Right cardiac atrium (tissue), 5 donors: ENCODE data around the gene ZSWIM6. TPM values are rescaled to one million over a fixed set of nuclear protein-coding genes. Genes with fewer than 3 reads are reported as not detected.

Experiments used
- ATAC-seq, 2 donors: fragments of 200-7000 bp; cut with Tn5 transposase; one replicate each; pipeline versions ENCODE4 v1.8.0 to v1.9.1; 2020; ENCODE audit warnings: moderate library complexity in 2 of 2, mild to moderate bottlenecking in 1 of 2
- DNase-seq, 3 donors: peaks; one replicate each; pipeline ENCODE4 v3.0.0-alpha.2; 2020
- H3K27ac ChIP-seq: one replicate; pipeline ENCODE4 v1.5.1; 2013; ENCODE audit warnings: mild to moderate bottlenecking, low read length, control low read depth, moderate library complexity
- H3K27me3 ChIP-seq: one replicate; pipeline ENCODE4 v1.6.1; 2013; ENCODE audit not compliant: control insufficient read depth, insufficient read depth
- H3K4me1 ChIP-seq: one replicate; pipeline ENCODE4 v1.6.1; 2013; ENCODE audit warnings: low read length; ENCODE audit not compliant: control insufficient read depth, insufficient read depth
- H3K4me3 ChIP-seq: one replicate; pipeline ENCODE4 v1.5.1; 2013; ENCODE audit warnings: low read length, control low read depth
- H3K9me3 ChIP-seq: one replicate; pipeline ENCODE4 v1.6.1; 2013; ENCODE audit warnings: low read length; ENCODE audit not compliant: control insufficient read depth
- WGBS: extraction: QIAGEN DNeasy Blood & Tissue Kit; methylation state at CpG from one replicate; pipeline ENCODE4 v1.1.7; 2013; 5-methylcytosine and 5-hydroxymethylcytosine counted together
- intact Hi-C, 4 donors: fragments of 100-400 bp; cut with DNase I; formaldehyde crosslinking; loops; one replicate each; pipeline versions ENCODE4 v1.11.0 to v1.14.0; 2022 to 2023
- polyA plus RNA-seq: library from polyadenylated mRNA; stranded (reverse); fragments of 200-250 nt; gene quantifications from one replicate; pipeline ENCODE4 v1.2.3, GENCODE V29; 2013
- total RNA-seq, 4 donors: library from RNA; stranded (reverse); fragmentation: NEBNext Ultra II Directional; extraction: Animal tissue kit (Norgen Biotek cat#: 25700); gene quantifications; one replicate each; pipeline ENCODE4 v1.2.1, GENCODE V29; 2021
- donor health status: healthy with polysubstance abuse.
- donor health status: DM: no; HTN: yes; CAD: no.
- donor health status: DM: no; HTN: no; CAD: no.
- donor health status: DM: no; HTN: yes; CAD: no; lungs with severe emphysema.
- donor health status: DM: yes; HTN: yes; CAD: no.

Gene ZSWIM6
- total and polyA plus RNA-seq, 5 donors, result 2.5 to 7.9 (median 6.8) TPM

DNA sequence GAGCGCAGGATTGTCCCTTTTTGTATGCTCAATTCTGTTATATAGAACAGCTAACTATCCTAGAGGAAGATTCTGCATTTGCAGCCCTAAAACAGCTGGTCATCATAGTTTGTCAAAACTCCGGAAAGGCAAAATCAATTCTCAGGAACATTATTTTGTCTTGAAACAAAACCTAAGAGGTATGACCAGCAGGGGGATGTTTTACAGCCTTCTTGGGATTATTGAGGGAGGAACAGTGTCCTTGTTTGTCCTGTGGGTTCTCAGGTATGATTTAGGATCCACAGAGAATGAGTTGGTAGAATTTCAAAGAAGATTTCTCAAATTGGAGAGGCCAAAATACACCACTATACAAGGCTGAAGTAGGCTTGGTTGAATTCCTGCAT, 136.4 kb downstream of the ZSWIM6 start:
- intact Hi-C loops, result no loop called here
- DNase-seq (no peak), ATAC-seq (no peak)
- Histone ChIP-seq H3K27ac (no peak overlapping the region), H3K27me3 (no peaks in the 10 kb centered on the region), H3K4me1 (no peaks in the 10 kb centered on the region), H3K4me3 (no peak overlapping the region), H3K9me3 (no peaks in the 10 kb centered on the region)
- 83% methylated on average over 2 of the region's 2 CpGs for WGBS

DNA sequence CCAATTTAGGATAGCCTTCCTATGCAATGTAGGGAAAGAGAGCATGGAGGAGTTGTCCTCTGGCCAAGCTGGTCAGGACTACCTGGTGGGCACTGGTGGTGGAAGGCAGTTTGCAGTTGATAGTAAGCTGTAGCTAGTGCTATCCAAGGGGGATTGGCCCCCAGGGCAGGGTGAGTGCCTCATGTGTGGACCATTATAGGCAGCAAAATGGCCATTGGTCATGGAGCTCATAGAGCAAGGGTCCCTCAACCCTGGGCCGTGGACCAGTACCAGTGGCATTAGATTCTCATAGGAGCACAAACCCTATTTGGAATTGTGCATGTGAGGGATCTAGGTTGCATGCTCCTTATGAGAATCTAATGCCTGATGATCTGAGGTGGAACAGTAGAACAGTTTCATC, 139.3 kb downstream of the ZSWIM6 start:
- Histone ChIP-seq H3K27ac (no peak overlapping the region), H3K4me1 (no peaks in the 10 kb centered on the region), H3K27me3 (no peaks in the 10 kb centered on the region), H3K9me3 (no peaks in the 10 kb centered on the region), H3K4me3 (no peak overlapping the region)
- intact Hi-C loops, result no loop called here
- WGBS, result 100% methylated on average over 1 of the region's 1 CpG
- ATAC-seq (no peak), DNase-seq (no peak)

DNA sequence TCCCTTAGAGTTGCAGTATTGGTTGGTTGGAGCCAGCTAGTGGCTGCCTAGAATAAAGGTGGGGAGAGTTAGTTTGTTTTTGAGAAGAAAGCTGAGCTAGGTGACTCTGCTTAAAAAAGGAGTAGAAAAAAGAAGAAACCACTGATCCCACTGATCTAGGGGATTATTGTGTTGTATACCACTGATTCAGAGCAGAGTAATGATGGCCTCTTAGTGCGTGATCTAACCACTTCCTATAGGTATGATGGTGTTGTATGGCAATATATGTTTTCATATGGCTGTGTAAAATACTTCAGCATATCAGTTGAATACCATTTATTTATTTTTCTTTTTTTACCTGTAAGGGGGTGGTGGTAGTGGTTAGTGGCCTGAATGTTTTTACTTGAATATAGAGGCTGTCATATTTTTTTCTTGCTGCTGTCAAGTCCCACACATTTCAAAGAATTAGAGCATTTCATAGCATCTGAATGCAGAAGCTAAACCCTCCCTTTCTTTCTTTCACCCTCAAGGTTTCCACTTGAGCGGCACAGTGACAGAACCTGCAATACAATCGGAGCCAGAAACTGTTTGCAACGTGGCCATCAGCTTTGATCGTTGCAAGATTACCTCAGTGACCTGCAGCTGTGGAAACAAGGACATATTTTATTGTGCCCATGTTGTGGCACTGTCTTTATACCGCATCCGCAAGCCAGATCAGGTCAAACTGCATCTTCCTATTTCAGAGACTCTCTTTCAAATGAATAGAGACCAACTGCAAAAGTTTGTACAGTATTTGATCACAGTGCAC, 140.3 kb downstream of the ZSWIM6 start:
- intact Hi-C loops, result no loop called here
- H3K27me3 ChIP-seq, result no peaks in the 10 kb centered on the region
- H3K4me1 ChIP-seq, result no peaks in the 10 kb centered on the region
- H3K4me3 ChIP-seq, result no peak overlapping the region
- H3K27ac ChIP-seq, result no peak overlapping the region
- no peaks in the 10 kb centered on the region for H3K9me3 ChIP-seq
- ATAC-seq (no peak), DNase-seq (no peak)
- 84% methylated on average over 7 of the region's 7 CpGs for WGBS

DNA sequence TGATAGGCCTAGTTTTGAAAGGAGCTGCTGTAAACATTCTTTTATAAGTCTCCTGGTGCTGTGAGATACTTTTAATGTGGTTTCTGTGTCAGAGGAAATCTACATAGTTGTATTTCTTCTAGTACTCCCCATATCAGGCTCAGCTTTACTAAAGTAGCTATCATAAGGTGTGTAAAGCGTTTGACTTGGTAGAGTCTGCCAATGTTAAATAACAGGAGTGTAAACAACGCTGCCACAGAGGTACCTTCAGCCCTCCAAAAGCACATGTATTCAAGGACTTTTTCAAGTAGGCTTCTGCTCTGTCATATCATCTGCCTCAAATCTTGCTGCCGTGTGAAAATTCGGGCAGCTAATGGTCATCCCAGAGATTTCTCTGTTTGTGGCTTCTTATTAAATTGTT, 142.7 kb downstream of the ZSWIM6 start:
- Histone ChIP-seq H3K27me3 (no peaks in the 10 kb centered on the region), H3K4me3 (no peak overlapping the region), H3K4me1 (peaks cover 1% of the 10 kb centered on the region), H3K9me3 (no peaks in the 10 kb centered on the region), H3K27ac (no peak overlapping the region)
- WGBS, result 95% methylated on average over 4 of the region's 4 CpGs
- ATAC-seq (no peak), DNase-seq (no peak)
- intact Hi-C loops, result no loop called here

DNA sequence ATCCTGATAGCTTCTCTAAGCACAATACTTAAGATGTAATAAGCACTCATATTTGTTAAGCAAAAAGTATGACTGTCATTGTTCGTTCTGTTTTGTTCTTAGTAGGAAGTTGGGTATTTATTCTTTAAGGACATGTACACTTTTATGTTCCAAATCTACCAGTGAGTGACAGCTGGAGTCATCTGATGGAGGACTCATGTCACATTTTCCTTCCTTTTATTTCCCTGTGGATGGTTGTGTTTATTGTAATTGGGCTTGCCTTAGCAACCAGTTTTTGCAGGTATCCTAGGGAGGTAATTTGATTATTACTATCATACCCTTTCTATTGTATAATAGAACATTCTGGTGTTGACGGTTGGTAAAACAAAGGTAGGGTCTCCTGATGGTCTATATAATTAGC, 145.7 kb downstream of the ZSWIM6 start:
- ATAC-seq, result no peak
- no peak for DNase-seq
- Histone ChIP-seq H3K9me3 (no peaks in the 10 kb centered on the region), H3K4me1 (peaks cover 1% of the 10 kb centered on the region), H3K27me3 (no peaks in the 10 kb centered on the region), H3K27ac (no peak overlapping the region), H3K4me3 (no peak overlapping the region)
- intact Hi-C loops, result no loop called here
- 30% methylated on average over 2 of the region's 2 CpGs for WGBS

DNA sequence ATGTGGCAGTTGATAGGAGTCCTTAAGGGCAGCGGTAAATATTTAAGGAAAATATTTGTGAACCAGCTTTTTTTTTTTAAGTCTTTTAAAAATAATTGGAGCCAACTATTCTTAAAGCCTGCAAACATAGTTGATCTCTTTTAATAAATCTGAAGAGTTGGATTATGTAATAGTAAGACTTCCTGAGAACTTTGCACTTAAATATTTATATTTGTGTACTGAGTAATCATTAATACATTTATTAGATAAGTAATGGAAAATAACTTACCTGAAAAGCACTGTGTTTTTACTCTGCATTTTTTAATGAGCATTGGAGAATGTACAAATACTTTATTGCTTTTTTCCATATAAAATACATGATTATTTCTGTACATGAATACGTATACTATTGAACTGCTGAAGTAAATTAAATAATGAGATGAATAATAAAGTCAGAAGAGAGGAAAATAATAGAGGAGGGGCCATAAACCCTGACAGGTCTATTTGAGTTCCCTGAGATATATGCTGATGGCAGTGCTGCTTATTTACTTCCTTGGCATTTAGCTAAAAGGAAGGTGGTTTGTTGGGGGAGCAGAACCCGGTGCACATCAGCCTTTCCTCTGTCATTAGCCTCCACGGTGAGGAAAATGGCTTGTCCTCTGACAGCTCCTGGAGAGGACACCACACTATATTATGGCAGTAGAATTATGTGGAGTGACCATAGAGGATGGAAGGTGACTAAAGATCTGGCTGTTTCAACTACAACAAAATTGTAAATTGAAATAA, 148.0 kb downstream of the ZSWIM6 start:
- WGBS, result 85% methylated on average over 4 of the region's 4 CpGs

DNA sequence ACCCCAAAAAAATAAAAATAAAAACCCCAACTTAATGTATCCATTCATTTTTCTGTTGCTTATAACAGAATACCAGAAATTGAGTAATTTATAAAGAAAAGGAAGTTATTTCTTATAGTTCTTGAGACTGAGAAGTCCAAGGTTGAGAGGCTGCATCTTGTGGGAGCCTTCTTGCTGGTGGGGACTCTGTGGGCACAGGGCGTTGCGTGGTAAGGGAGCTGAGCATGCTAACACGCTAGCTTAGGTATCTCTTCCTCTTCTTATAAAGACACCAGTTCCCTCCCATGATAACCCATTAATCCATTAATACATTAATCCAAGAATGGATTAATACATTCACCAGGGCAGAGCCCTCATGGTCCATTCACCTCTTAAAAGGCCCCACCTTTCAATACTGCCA, 150.9 kb downstream of the ZSWIM6 start:
- Histone ChIP-seq H3K9me3 (no peaks in the 10 kb centered on the region), H3K27ac (no peak overlapping the region), H3K27me3 (no peaks in the 10 kb centered on the region), H3K4me3 (no peak overlapping the region), H3K4me1 (peaks cover 1% of the 10 kb centered on the region)
- ATAC-seq (no peak), DNase-seq (no peak)
- intact Hi-C loops, result no loop called here
- WGBS, result 93% methylated on average over 3 of the region's 3 CpGs

More for the DNA sequence above, 148.0 kb downstream of the ZSWIM6 start:
- intact Hi-C loops, result no loop called here
- no peaks in the 10 kb centered on the region for H3K27me3 ChIP-seq
- no peaks in the 10 kb centered on the region for H3K9me3 ChIP-seq
- H3K4me3 ChIP-seq, result no peak overlapping the region
- H3K4me1 ChIP-seq, result peaks cover 1% of the 10 kb centered on the region
- H3K27ac ChIP-seq, result no peak overlapping the region
- ATAC-seq, result no peak
- DNase-seq, result no peak

DNA sequence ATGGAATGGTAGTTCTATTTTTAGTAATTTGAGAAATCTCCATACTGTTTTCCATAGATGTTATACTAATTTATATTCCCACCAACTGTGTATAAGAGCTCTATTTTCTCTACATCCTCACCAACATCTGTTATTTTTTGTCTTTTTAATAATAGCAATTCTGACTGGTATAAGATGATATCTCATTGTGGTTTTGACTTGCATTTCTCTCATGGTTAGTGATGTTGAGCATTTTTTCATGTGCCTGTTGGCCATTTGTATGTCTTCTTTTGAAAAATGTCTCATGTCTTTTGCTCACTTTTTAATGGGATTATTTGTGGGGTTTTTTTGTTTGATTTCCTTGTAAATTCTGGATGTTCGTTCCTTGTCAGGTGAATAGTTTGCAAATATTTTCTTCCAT, 154.4 kb downstream of the ZSWIM6 start:
- WGBS, result 98% methylated on average over 1 of the region's 1 CpG
- Histone ChIP-seq H3K4me3 (no peak overlapping the region), H3K27ac (no peak overlapping the region), H3K9me3 (no peaks in the 10 kb centered on the region), H3K27me3 (no peaks in the 10 kb centered on the region), H3K4me1 (no peaks in the 10 kb centered on the region)
- ATAC-seq, result no peak
- intact Hi-C loops, result no loop called here
- no peak for DNase-seq

DNA sequence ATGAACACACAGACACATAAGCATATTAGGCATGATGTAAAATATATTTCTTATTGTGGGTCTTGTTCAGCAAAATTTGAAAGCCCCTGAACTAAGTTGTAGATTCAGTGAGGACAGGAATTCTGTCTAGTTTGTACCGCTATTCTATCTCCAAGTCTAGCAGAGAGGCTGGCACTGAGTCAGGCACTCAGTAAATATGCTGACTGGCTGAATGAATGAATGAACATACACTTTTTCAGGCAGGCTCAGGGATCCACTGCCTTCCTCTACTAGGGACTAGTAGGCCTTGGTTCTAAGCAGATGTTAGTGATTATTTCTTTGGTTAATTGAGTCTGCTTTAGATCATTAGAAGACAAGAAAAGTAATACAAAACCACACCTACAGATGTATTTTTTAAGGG, 157.5 kb downstream of the ZSWIM6 start:
- H3K27me3 ChIP-seq, result no peaks in the 10 kb centered on the region
- H3K9me3 ChIP-seq, result no peaks in the 10 kb centered on the region
- intact Hi-C loops, result no loop called here
- H3K27ac ChIP-seq, result no peak overlapping the region
- DNase-seq (no peak), ATAC-seq (no peak)
- H3K4me3 ChIP-seq, result no peak overlapping the region
- no peaks in the 10 kb centered on the region for H3K4me1 ChIP-seq
- WGBS, result 84% methylated on average over 1 of the region's 1 CpG

DNA sequence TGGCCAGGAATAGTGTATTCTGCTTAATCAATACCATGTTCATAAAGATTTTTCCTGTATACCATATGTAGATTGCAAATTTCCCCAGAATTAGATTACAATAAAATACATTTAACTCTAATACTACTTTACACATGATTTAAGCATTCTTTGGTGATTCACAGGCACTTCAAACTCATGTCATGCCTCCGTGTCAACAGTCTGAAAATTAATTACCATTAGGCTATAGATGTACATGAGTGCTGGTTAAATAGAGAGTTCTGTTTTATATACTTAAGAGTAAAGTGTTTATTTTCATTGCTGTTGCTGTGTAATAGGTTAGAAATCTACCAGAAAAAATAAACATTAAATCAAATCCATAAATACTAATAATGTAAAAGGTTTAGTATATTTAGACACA, 159.8 kb downstream of the ZSWIM6 start:
- ATAC-seq (no peak), DNase-seq (no peak)
- intact Hi-C loops, result no loop called here
- H3K27ac ChIP-seq, result no peak overlapping the region
- H3K27me3 ChIP-seq, result no peaks in the 10 kb centered on the region
- WGBS, result 94% methylated on average over 1 of the region's 1 CpG
- H3K4me3 ChIP-seq, result no peak overlapping the region
- H3K4me1 ChIP-seq, result peaks cover 2% of the 10 kb centered on the region
- H3K9me3 ChIP-seq, result no peaks in the 10 kb centered on the region

DNA sequence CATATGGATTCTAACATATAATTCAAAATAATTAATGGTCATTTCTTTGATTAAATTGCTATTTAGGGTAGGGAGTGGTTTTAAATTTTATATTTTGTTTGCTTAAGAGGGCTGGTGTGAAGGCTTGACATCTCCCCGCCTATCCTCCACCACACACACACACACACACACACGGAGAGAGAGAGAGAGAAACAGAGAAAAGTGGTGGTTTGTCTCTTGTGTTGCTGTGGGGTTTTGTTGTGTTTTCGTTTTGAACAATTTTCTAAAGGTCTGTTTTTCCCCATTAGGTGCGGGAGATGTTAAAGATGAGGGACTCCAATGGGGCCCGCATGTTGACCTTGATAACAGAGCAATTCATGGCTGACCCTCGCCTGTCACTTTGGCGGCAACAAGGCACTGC, 161.9 kb downstream of the ZSWIM6 start:
- H3K4me1 ChIP-seq, result peaks cover 2% of the 10 kb centered on the region

More for the DNA sequence above, 161.9 kb downstream of the ZSWIM6 start:
- no peak overlapping the region for H3K27ac ChIP-seq
- WGBS, result 86% methylated on average over 7 of the region's 7 CpGs
- intact Hi-C loops, result no loop called here
- no peak for DNase-seq
- H3K27me3 ChIP-seq, result no peaks in the 10 kb centered on the region
- no peaks in the 10 kb centered on the region for H3K9me3 ChIP-seq
- H3K4me3 ChIP-seq, result no peak overlapping the region
- ATAC-seq, result no peak
